RWPE2 (cell line): ENCODE results near the gene DEFB118.

Experiments used
- ATAC-seq: fragments of 200-7000 bp; cut with Tn5 transposase; 3 replicates; pipeline ENCODE4 v1.9.1; 2021; ENCODE audit warnings: low read depth
- DNase-seq: peaks from one replicate; pipeline ENCODE4 v3.0.0-alpha.2; 2020; ENCODE audit warnings: low spot score
- H3K27ac ChIP-seq: fragments of 450-650 bp; 2 replicates; pipeline ENCODE4 v1.5.1; 2017; ENCODE audit warnings: mild to moderate bottlenecking; ENCODE audit not compliant: poor library complexity, severe bottlenecking
- H3K27me3 ChIP-seq: fragments of 250-450 bp; sonication (Bioruptor Pico); 2 replicates; pipeline ENCODE4 v1.5.1; 2021; ENCODE audit warnings: mild to moderate bottlenecking, moderate library complexity; ENCODE audit not compliant: insufficient read depth, poor library complexity, severe bottlenecking
- H3K36me3 ChIP-seq: fragments of 250-450 bp; sonication (Bioruptor Pico); 2 replicates; pipeline ENCODE4 v1.5.1; 2020; ENCODE audit warnings: low read depth, mild to moderate bottlenecking, moderate library complexity
- H3K4me1 ChIP-seq: fragments of 250-450 bp; sonication (Bioruptor Pico); 2 replicates; pipeline ENCODE4 v1.5.1; 2021; ENCODE audit warnings: mild to moderate bottlenecking, moderate library complexity; ENCODE audit not compliant: insufficient read depth, poor library complexity, severe bottlenecking
- H3K4me3 ChIP-seq: fragments of 250-450 bp; sonication (Bioruptor Pico); 2 replicates; pipeline ENCODE4 v1.5.1; 2021; ENCODE audit warnings: mild to moderate bottlenecking, moderate library complexity; ENCODE audit not compliant: severe bottlenecking
- H3K9me3 ChIP-seq: fragments of 250-450 bp; sonication (Bioruptor Pico); 2 replicates; pipeline ENCODE4 v1.5.1; 2021; ENCODE audit warnings: mild to moderate bottlenecking, moderate library complexity; ENCODE audit not compliant: severe bottlenecking
- CTCF ChIP-seq: fragments of 450-650 bp; IDR thresholded peaks from one replicate; pipeline ENCODE4 v1.5.1; 2017; ENCODE audit warnings: mild to moderate bottlenecking, moderate library complexity; ENCODE audit not compliant: poor library complexity, severe bottlenecking

Gene DEFB118

GRCh38 chr20:31415653-31416052, 47.3 kb downstream of the DEFB118 start:
- H3K4me1 ChIP-seq: no peaks in the 10 kb centered on the region
- ATAC-seq: no peak
- no peak overlapping the region for H3K27ac ChIP-seq
- H3K4me3 ChIP-seq: no peak overlapping the region
- H3K27me3 ChIP-seq: no peaks in the 10 kb centered on the region
- no peaks in the 10 kb centered on the region for H3K9me3 ChIP-seq
- H3K36me3 ChIP-seq: no peaks in the 10 kb centered on the region
- DNase-seq: no peak
- no peak for TF ChIP-seq CTCF

GRCh38 chr20:31418307-31418706, 49.9 kb downstream of the DEFB118 start:
- no peak overlapping the region for H3K27ac ChIP-seq
- no peaks in the 10 kb centered on the region for H3K9me3 ChIP-seq
- peaks cover 5% of the 10 kb centered on the region for H3K27me3 ChIP-seq
- H3K4me3 ChIP-seq: no peak overlapping the region
- ATAC-seq: no peak
- no peaks in the 10 kb centered on the region for H3K4me1 ChIP-seq
- DNase-seq: no peak
- no peaks in the 10 kb centered on the region for H3K36me3 ChIP-seq
- no peak for TF ChIP-seq CTCF
